IPS-15b (cell line): ENCODE results near the gene DRP2.
"Not testable (repeated sequence)": the region's sequence is repeated elsewhere in the genome, so short reads cannot be mapped to it uniquely, and the experiment has no call there.

ENCODE experiments used
- H3K27me3 ChIP-seq: one replicate; pipeline ENCODE4 v1.6.1; 2013; ENCODE audit warnings: low read length; ENCODE audit not compliant: control insufficient read depth, insufficient read depth
- H3K36me3 ChIP-seq: one replicate; pipeline ENCODE4 v1.6.1; 2013; ENCODE audit warnings: low read length; ENCODE audit not compliant: control insufficient read depth, insufficient read depth
- H3K4me1 ChIP-seq: one replicate; pipeline ENCODE4 v1.6.1; 2013; ENCODE audit warnings: mild to moderate bottlenecking, low read length; ENCODE audit not compliant: control insufficient read depth, insufficient read depth
- H3K4me3 ChIP-seq: one replicate; pipeline ENCODE4 v1.5.1; 2013; ENCODE audit warnings: low read depth, low read length
- H3K9ac ChIP-seq: one replicate; pipeline ENCODE4 v1.6.1; 2013; ENCODE audit warnings: low read depth, mild to moderate bottlenecking, low read length
- H3K9me3 ChIP-seq: one replicate; pipeline ENCODE4 v1.6.1; 2013; ENCODE audit warnings: mild to moderate bottlenecking, low read length; ENCODE audit not compliant: control insufficient read depth, insufficient read depth

Gene DRP2

DNA sequence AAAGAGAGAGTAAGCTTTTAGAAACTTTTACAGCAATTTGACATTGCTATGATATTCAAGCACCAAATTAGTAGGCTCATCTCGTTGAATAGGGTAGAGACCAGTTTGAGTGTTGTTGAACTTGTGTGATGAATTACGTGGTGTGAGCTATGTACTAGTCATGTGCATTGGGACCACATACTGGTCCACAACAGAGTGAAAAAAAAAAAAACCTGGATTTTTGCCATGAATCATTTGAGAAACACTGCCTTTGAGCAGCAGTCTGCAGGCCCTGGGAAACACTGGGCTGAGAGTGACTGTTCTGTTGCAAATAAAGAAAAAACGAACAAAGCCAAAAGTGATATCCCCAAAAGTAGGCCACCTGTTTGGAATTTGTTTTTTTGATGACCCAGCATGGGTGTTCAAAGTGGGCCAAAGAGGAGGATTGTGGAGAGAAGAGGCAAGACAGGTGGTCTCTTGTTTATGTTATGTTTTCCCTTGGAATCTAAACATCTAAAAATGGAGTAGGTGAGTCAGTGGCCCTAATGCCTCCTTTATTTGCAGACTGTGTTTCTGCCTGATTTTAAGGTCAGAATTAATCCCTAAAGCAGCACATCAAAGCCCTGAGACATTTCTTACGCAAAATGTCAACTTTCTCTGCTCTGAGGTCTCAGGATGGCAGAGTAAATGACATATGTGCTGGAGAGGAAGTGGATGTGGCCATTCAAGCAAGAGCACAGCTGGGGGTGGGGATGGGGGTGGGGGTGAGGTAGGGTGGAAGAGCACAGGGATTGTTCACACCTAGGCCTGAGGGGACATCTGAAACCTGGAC is 38.1 kb downstream of the DRP2 start:
- H3K9ac ChIP-seq, result no peak overlapping the region
- H3K4me3 ChIP-seq, result no peak overlapping the region
- H3K9me3 ChIP-seq, result peaks cover 3% of the 10 kb centered on the region
- no peaks in the 10 kb centered on the region for H3K27me3 ChIP-seq
- no peaks in the 10 kb centered on the region for H3K36me3 ChIP-seq
- no peaks in the 10 kb centered on the region for H3K4me1 ChIP-seq

DNA sequence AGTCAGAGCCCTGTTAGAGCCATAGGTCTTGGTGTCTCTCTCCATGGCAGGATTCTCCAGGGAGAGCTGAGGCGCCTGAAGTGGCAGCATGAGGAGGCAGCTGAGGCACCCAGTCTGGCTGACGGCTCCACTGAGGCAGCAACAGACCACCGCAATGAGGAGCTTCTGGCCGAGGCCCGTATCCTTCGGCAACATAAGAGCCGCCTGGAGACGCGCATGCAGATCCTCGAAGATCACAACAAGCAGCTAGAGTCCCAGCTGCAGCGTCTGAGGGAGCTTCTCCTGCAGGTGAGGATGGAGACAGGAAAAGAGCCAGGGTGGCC is 38.6 kb downstream of the DRP2 start:
- Histone ChIP-seq H3K4me1 (no peaks in the 10 kb centered on the region), H3K27me3 (no peaks in the 10 kb centered on the region), H3K4me3 (no peak overlapping the region), H3K9ac (no peak overlapping the region), H3K36me3 (no peaks in the 10 kb centered on the region), H3K9me3 (peaks cover 3% of the 10 kb centered on the region)

DNA sequence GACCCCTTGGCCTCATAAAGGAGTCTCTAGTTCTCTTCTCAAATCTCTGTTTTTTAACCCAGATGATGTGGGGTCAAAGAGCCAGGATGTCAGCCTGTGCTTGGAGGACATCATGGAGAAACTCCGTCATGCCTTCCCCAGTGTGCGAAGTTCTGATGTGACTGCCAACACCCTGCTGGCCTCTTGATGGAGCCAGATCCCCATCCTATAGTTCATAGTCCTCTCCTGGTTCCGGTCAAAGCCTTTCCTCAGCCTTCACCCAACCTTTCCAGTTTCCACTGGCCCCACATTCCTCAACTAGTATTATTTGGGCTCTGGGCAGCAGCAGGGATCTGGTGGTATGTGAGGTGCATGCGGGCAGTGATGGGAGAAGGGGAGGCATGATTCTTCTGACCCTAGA is 40.8 kb downstream of the DRP2 start:
- no peaks in the 10 kb centered on the region for H3K4me1 ChIP-seq
- H3K36me3 ChIP-seq, result no peaks in the 10 kb centered on the region
- H3K4me3 ChIP-seq, result no peak overlapping the region
- peaks cover 3% of the 10 kb centered on the region for H3K9me3 ChIP-seq
- H3K9ac ChIP-seq, result no peak overlapping the region
- no peaks in the 10 kb centered on the region for H3K27me3 ChIP-seq

DNA sequence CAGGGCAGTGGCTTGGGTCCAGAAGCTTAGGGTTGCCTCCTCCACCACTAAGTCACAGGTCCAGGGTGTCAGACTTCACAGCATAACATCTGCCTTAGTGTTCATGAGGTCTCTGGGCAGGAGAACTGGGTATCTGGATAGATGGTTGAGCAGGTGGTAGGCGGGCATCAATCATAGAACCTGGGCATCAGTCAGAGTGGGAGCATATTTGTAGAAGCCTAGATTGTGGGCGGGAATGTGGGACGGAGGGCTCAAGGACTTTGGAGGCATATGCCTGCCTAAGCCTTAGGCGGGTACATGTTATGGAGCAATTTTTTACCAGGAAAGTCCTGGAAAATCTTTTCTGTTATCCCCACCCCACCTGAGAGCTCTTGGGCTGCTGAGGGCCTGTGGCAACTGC is 43.0 kb downstream of the DRP2 start:
- Histone ChIP-seq H3K4me1 (no peaks in the 10 kb centered on the region), H3K9me3 (peaks cover 3% of the 10 kb centered on the region), H3K9ac (no peak overlapping the region), H3K36me3 (no peaks in the 10 kb centered on the region), H3K4me3 (no peak overlapping the region), H3K27me3 (no peaks in the 10 kb centered on the region)

DNA sequence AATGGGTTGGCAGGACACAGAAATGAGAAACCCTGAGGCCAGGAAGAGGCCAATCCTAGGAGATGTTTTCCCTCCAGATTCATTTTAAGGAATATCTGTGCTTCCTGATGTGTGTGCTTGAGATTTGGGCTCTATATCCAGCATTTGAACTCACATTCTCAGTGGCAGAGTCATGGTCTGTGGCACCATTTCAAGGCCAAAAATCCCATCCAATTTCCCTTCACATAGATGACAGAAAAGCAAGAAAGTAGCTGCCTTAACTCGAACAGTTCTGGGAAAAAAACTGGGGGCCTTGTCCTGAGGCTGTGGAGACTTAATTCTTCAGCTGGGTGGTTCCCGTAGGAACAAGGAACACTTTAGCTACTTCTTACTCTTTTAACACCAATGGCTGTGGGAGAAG is 44.2 kb downstream of the DRP2 start:
- no peaks in the 10 kb centered on the region for H3K4me1 ChIP-seq
- H3K9me3 ChIP-seq, result no peaks in the 10 kb centered on the region
- H3K4me3 ChIP-seq, result no peak overlapping the region
- H3K9ac ChIP-seq, result no peak overlapping the region
- no peaks in the 10 kb centered on the region for H3K36me3 ChIP-seq
- H3K27me3 ChIP-seq, result no peaks in the 10 kb centered on the region

DNA sequence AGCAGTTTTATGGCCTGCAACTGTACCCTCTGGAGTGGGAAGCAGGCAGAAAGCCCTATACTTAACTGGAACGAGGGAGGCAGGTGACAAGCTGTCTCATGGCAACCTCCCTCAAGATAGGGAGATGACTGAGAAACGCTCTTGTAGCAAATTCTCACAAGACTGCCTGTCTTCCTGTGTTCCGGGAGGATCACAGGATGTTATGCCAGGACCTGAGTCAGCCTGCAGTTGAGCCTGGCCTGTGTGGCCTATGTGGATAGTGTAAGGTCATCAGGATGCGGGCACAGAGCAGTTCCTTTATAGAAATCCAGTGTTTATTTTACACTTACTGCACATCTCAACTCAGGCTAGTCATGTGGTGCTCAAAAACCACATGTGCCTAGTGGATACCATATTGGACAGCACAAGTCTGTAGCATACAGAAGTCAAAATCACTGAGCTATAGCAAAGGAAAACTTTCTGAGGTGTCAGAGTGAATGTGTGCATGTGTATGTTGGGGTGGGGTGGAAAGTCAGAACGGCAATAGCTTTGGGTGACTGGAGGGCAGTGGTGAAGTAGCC is 46.4 kb downstream of the DRP2 start:
- H3K9ac ChIP-seq, result no peak overlapping the region
- H3K27me3 ChIP-seq, result no peaks in the 10 kb centered on the region
- no peaks in the 10 kb centered on the region for H3K9me3 ChIP-seq
- H3K36me3 ChIP-seq, result no peaks in the 10 kb centered on the region
- H3K4me1 ChIP-seq, result no peaks in the 10 kb centered on the region
- H3K4me3 ChIP-seq, result no peak overlapping the region

DNA sequence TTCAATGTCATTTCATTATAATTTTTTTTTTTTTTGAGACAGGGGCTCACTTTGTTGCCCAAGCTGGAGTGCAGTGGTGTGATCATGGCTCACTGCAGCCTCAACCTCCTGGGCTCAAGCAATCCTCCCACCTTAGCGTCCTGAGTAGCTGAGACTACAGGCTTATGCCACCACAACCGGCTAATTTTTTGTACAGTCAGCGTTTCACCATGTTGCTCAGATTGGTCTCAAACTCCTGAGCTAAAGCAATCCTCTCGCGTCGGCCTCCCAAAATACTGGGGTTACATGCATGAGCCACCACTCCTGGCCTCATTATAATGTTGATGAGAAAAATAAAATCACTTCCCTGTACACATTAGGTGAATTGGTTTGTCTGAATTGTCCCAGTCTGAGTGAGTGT is 54.6 kb downstream of the DRP2 start:
- Histone ChIP-seq H3K4me3 (no peak overlapping the region), H3K27me3 (no peaks in the 10 kb centered on the region), H3K9ac (no peak overlapping the region), H3K4me1 (no peaks in the 10 kb centered on the region), H3K36me3 (no peaks in the 10 kb centered on the region), H3K9me3 (no peaks in the 10 kb centered on the region)

DNA sequence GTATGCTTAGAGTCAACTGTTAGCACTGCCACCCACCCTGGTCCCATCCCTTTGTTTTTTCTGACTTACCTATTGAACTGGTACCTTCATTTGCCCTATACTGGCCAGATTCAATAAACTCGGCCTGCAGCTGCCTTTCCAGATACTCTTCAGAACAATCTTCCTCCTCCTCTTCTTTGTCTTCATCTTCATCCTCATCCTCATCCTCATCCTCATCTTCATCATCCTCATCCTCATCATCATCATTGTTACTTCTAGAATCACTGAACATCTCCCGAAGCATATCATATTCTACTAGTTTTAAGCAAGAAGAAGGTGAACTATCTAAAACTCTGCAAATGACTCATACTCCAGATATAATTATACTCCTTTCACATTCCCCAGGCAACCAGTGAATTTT is 56.7 kb downstream of the DRP2 start:
- Histone ChIP-seq H3K27me3 (no peaks in the 10 kb centered on the region), H3K9me3 (no peaks in the 10 kb centered on the region), H3K4me3 (no peak overlapping the region), H3K4me1 (no peaks in the 10 kb centered on the region), H3K9ac (no peak overlapping the region), H3K36me3 (no peaks in the 10 kb centered on the region)

DNA sequence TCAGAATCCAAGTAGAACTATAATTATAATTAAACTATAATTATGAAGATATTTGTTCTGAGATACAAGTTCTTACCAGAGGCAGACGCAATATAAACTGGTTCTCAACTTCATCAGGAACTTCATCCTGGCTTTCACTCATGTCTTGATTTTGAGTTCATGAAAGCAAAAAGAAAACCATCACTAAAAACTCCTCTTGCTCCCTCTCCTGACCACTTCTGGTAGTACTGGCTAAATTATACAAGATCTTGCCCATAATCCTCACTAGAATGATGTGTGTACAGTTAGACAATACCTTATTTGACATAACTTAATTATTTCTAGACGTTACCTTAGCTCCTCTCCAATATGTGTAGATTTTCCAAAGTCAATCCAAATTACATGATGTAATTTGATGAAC is 67.8 kb downstream of the DRP2 start:
- Histone ChIP-seq H3K9ac (no peak overlapping the region), H3K4me3 (no peak overlapping the region), H3K27me3 (peaks cover 13% of the 10 kb centered on the region), H3K36me3 (no peaks in the 10 kb centered on the region), H3K4me1 (no peaks in the 10 kb centered on the region), H3K9me3 (peaks cover 3% of the 10 kb centered on the region)

DNA sequence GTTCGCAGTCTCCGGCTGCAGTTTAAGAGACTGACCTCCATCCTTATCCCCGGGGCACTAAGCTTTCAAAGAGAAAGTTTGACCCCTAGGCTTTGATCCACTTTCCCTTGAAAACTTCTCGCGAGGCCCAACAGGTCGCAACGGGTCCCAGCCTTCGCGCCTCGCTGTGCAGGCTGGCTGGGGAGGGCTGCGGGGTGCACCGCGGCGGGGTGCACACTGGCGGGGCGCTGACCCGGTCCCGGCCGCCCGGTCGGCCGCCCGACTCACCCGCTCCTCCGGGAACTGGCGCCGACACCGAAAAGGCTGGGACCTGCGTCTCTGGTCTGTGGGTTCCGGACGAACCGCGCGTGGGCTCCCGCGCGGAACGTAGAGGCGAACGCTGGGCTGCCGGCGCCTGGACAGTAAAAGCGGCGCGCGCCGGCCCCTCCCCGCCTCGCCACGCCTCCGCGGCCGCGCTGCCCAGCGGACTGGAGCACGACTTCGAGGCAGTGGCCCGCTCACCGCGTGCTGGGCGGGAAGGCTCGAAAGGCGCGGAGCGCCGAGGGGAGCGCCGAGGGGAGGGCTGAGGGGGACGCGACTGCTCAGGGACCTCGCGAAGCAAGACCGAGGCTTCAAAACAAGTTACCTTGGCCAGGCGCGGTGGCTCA is 71.5 kb downstream of the DRP2 start, which contains the start of gene TAF7L:
Gene TAF7L, minus strand, starts transcription at position 378 of the 647 bp plus-strand sequence. CDS start 3,791 bp downstream, outside the sequence.
- Histone ChIP-seq H3K27me3 (peaks cover 13% of the 10 kb centered on the region), H3K4me3 (no peak within 1 kb of the TSS), H3K9ac (no peak within 1 kb of the TSS), H3K36me3 (no peaks in the 10 kb centered on the region), H3K4me1 (no peaks in the 10 kb centered on the region), H3K9me3 (peaks cover 3% of the 10 kb centered on the region)

DNA sequence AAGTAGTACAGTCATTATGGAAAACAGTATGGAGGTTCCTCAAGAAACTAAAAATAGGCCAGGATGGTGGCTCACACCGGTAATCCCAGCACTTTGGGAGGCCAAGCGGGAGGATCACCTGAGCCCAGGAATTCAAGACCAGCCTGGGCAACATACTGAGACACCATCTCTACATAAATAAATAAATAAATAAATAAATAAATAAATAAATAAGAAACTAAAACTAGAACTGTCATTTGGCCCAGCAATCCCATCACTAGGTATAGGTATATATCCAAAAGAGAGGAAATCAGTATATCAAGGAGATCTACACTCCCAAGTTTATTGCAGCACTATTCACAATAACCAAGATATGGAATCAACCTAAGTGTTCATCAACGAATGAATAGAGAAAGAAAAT is 76.0 kb downstream of the DRP2 start:
- H3K4me3 ChIP-seq, H3K27me3 ChIP-seq, H3K4me1 ChIP-seq, H3K36me3 ChIP-seq, H3K9ac ChIP-seq, H3K9me3 ChIP-seq: not testable (repeated sequence)

DNA sequence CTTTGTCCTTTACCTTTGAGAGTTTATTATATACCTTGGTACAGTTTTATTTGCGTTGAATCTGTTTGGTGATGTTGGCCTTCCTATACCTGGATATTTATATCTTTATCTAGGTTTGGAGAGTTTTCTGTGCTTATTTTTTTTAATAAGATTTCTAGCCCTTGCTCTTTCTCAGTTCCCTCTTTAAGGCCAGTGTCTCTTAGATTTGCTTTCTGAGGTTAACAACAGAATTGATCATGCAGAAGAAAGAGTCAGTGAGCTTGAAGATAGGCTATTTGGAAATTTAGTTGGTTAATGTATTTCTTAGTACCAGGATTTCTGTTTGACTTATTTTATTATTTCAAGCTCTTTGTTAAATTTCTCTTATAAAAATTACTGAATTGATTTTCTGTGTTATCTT is 84.2 kb downstream of the DRP2 start:
- no peaks in the 10 kb centered on the region for H3K4me1 ChIP-seq
- no peaks in the 10 kb centered on the region for H3K27me3 ChIP-seq
- H3K4me3 ChIP-seq, result no peak overlapping the region
- no peaks in the 10 kb centered on the region for H3K9me3 ChIP-seq
- H3K36me3 ChIP-seq, result no peaks in the 10 kb centered on the region
- H3K9ac ChIP-seq, result no peak overlapping the region
